ENCODE measurements around the gene RNPS1.
A peak's percentile ranks its signal among the peaks of the same experiment; 100 is the strongest.
"Not testable (repeated sequence)": the region's sequence is repeated elsewhere in the genome, so short reads cannot be mapped to it uniquely, and the experiment has no call there.

RNPS1 gene

GRCh38 chr16:2253293-2253692 lies 14.6 kb downstream of the RNPS1 start:
- DNase-seq: no peak

DNA sequence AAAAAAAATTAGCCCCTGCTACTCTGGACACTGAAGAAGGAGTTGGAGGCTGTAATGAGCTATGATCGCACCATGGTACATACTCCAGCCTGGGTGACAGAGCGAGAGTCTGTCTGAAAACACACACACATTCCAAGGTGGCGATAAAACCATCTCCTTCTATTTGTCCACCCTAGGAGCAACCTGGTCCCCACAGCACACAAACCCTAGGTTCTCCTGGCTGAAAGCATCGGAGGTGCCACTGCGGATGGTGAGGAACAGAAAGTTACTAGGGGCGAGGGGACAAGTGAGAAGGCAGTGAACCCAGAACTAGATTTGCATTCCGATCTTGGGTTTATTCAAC lies 15.1 kb downstream of the RNPS1 start:
- no peak for DNase-seq

GRCh38 chr16:2251296-2252111 lies 16.4 kb downstream of the RNPS1 start, which contains the start of gene ECI1:
Gene ECI1, minus strand, starts transcription at chr16:2251587. Its CDS starts 21 bp downstream, at chr16:2251566.
- DNase-seq: peak; percentile 97

DNA sequence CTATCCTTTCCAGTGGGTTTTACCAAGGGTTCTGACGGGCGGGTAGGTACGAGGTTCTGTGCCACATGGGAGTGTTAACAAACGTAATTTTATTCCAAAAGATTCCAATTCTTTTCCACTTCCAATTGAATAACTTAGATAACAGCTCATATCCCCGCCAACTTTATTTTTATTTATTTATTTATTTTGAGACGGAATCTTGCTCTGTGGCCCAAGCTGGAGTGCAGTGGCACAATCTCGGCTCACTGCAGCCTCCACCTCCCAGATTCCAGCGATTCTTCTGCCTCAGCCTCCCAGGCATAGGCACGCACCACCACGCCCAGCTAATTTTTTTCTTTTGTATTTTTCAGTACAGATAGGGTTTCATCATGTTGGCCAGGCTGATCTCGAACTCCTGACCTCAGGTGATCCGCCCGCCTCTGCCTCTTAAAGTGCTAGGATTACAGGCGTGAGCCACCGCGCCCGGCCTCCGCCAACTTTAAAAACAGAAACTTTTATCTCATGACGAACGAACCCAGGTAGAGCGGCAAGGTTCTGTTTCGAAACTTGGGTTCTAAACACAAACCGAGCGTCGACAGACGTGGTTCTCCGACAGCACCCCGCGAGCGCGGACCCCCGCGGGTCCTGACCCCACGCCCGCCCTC lies 17.2 kb downstream of the RNPS1 start:
- DNase-seq: no peak

- no peak for DNase-seq
Measured at GRCh38 chr16:2246301-2246885, 21.5 kb downstream of the RNPS1 start.

- DNase-seq: no peak
Measured at GRCh38 chr16:2244926-2245795, 22.8 kb downstream of the RNPS1 start.

DNA sequence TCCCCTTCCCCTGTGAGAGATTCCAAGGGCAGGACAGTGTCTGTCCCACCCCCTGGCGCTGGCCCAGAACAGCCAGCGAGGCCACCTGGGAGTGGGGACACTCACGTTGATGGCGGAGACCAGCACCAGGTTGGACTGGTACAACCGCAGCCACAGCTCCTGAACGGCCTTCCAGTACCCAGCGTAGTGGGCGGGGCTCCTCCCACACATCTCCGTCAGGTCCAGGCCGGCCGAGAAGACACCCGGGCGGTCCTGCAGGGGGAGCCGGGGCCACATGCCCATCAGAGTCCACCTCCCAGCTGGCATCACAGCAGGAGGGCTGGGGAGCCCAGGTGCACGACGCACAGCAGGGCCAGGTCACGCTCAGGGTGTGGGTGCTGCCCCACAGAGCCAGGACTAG lies 23.6 kb downstream of the RNPS1 start:
- DNase-seq: no peak

GRCh38 chr16:2243781-2244180 lies 24.1 kb downstream of the RNPS1 start:
- DNase-seq: no peak

DNA sequence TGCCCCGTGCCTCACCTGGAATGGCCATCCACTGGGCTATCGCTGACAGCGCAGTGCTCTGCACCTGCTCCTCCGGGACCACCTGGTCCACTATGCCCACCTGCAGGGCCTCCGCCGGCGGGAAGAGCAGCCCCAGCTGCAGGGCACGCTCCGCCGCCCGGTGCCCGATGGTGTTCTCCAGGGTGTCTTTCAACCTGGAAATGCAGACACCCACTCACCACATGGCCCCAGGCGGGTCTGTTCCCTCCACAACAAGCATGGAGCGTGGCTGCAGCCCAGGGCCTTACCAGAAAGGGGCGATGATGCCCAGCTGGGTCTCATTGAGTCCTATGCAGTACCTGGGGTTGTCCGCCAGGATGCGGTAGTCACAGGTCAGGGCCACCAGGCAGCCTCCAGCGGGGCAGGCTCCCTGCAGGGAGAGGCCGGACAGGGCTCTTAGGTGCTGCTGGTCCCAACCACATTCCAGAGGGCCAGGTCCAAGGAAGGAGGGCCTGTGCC lies 24.8 kb downstream of the RNPS1 start:
- no peak for DNase-seq

- DNase-seq: no peak
Measured at GRCh38 chr16:2242598-2242997, 25.3 kb downstream of the RNPS1 start.

- DNase-seq: not testable (repeated sequence)
Measured at GRCh38 chr16:2240331-2240730, 27.6 kb downstream of the RNPS1 start.

DNA sequence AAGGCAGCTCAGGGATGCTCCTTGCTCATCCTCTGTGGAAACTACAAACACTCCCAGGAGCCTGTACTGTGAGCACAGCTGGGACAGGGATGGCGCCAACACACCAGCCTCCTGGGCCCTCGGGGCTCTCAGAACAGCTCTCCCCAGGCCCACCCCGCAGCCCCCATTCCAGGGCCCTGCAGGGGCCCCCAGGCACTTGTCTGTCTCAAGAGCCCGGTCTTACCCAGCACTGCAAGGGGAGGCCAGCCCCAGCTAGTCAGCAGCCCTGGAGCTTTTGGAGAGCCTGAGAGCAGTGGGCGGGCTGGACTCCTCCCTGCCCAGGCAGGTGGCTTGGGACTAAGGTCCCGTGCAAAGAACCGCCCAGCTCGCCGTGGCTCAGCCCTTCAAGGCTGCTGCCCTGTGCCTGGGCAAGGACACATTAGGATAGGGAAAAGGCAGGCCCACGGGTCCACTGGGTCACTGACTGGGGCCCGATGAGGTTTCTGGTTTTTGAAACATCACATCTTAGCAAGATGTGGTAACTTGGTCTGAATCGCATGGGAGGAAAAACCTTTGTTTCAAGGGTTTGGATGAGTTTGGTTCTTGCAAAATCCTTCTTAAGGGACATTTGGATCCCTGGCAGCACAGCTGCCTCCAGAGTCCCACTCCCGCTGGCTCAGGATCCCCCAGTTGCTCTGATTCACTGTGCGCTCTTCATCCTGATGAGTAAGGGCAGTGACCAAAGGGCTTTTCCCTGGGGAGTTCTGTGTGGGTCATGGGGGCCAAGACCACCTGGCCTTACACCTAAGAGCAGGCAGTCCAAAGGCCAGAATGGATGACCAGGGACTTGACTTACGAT lies 28.9 kb downstream of the RNPS1 start:
- DNase-seq: no peak

GRCh38 chr16:2238150-2238837 lies 29.6 kb downstream of the RNPS1 start:
- DNase-seq: no peak

- no peak for DNase-seq
Measured at GRCh38 chr16:2237493-2238149, 30.3 kb downstream of the RNPS1 start.

DNA sequence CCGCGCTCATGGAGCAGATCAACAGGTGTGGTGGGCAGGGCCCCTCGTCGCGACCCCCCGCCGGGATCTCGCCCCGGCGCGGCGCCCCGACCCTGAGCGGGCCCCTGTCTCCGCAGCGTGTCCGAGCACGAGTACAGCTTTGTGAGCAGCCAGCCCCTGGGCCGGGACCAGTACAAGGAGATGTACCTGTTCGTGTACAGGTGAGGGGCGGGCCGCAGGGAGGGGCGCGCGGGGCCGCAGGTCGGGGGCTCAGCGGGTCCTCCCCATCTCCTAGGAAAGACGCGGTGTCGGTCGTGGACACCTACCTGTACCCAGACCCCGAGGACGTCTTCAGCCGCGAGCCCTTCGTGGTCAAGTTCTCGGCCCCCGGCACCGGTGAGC lies 30.8 kb downstream of the RNPS1 start:
- DNase-seq: no peak

DNA sequence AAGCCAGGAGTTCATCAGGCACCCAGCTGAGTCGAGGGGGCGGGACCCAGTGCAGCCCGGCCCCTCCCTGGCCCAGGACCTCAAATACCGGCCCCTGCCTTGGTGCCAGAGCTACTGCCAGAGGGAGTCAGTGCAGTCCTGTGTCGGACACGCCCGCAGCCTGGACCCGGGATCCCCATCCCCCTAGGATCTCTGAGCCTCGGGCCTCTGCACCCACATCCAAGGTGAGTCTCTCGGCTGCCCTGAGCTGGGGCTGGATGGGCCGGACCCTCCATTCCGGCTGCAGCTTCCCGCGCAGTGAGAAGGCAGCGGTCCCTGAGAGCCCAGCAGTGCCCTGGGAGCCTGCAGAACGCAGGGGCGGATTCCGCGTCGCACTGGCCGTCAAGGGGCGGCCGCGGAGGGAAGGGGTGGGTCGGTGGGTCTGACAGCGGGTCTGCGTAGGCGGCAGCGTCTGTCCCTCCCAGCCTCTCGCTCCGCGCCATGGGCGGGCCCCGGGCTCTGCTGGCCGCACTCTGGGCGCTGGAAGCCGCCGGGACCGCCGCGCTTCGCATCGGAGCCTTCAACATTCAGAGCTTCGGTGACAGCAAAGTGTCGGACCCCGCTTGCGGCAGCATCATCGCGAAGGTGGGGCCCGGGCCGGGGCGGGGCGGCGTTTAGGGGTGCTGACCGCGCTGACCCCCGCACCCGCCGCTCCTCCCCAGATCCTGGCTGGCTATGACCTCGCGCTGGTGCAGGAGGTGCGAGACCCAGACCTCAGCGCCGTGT lies 31.4 kb downstream of the RNPS1 start, which contains the start of gene DNASE1L2:
DNASE1L2 (plus strand) TSS at position 108 of the 765 bp plus-strand sequence; CDS start at position 481, 373 bp downstream.
- no peak for DNase-seq

DNA sequence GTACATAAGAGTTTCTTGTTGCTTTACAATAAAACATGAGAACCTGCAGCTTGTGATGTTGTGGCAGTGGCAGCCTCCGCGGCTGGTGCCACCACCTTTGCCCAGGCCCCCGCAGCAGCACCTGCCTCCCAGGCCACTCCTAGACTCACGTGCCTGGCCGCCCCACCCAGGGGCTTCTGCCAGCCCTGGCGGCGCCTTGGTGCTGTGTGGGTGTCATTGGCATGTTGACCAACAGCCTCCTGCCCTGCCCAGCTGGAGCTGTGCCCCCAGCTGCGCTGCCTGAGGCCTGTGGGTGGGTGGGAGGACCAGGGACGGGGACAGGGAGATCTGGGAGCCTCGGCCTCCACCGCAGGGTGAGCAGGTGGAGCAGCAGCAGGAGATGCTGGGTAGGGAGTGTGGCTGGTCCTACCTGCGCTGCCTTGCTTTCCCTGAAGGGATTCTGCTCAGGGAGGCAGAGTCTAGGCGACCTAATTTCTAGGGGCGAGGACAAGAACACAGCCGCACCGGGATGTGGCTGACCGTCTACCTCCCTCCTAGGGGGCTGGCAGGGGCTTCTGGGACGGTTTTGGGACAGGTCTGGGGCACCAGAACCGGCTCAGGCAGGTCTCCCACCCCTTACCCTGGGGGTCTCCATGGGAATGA lies 32.1 kb downstream of the RNPS1 start:
- DNase-seq: no peak

DNA sequence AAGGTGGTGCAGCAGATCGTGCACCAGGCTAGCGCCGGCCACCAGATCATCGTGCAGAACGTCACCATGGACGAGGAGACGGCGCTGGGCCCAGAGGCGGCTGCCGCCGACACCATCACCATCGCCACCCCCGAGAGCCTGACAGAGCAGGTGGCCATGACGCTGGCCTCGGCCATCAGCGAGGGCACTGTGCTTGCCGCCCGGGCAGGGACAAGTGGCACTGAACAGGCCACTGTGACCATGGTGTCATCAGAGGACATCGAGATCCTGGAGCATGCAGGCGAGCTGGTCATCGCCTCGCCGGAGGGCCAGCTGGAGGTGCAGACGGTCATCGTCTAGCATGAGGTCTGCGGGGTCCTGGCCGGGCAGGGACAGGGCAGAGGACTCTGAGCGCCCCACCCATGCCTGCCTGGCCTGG lies 32.7 kb downstream of the RNPS1 start:
- DNase-seq: no peak

GRCh38 chr16:2234813-2235170 lies 33.1 kb downstream of the RNPS1 start:
- DNase-seq: no peak

Measured in suppressor macrophage treated with lipopolysaccharide for 4 hours (primary cell).